ENCODE measurements around the gene MADD. TPM values are rescaled to one million over a fixed set of nuclear protein-coding genes. Genes with fewer than 3 reads are reported as not detected.
A peak's percentile ranks its signal among the peaks of the same experiment; 100 is the strongest.

Gene MADD
- total RNA-seq, 1 donor from 2014 or later = 40.9 TPM

GRCh38 chr11:47342036-47342803 lies 72.3 kb downstream of the MADD start:
- peak overlapping the region; percentile 97 for H3K27ac ChIP-seq (replicated peaks)
- peaks cover 98% of the 10 kb centered on the region for H3K4me1 ChIP-seq
- H3K27me3 ChIP-seq (ENCODE audit: low read depth) = no peaks in the 10 kb centered on the region
- intact Hi-C loops (cut with micrococcal nuclease) = no loop called here
- DNase-seq = no peak
- TF ChIP-seq CTCF (IDR thresholded peaks at IDR 0.05; ENCODE audit: borderline replicate concordance) = no peak
- no peaks in the 10 kb centered on the region for H3K9me3 ChIP-seq (replicated peaks)
- peak overlapping the region; percentile 77 for H3K4me3 ChIP-seq
- peaks cover 83% of the 10 kb centered on the region for H3K36me3 ChIP-seq

GRCh38 chr11:47342854-47343253 lies 72.9 kb downstream of the MADD start:
- Histone ChIP-seq H3K9me3 (replicated peaks) (no peaks in the 10 kb centered on the region), H3K4me3 (peak overlapping the region; percentile 77), H3K4me1 (peaks cover 99% of the 10 kb centered on the region), H3K36me3 (peaks cover 84% of the 10 kb centered on the region), H3K27me3 (ENCODE audit: low read depth) (no peaks in the 10 kb centered on the region), H3K27ac (replicated peaks) (peak overlapping the region; percentile 97)
- DNase-seq = no peak
- TF ChIP-seq CTCF (IDR thresholded peaks at IDR 0.05; ENCODE audit: borderline replicate concordance) = no peak
- intact Hi-C loops (cut with micrococcal nuclease) = no loop called here

- no peak for DNase-seq
- Histone ChIP-seq H3K27me3 (ENCODE audit: low read depth) (no peaks in the 10 kb centered on the region), H3K4me1 (peaks cover 84% of the 10 kb centered on the region), H3K4me3 (peak overlapping the region; percentile 77), H3K27ac (replicated peaks) (peak overlapping the region; percentile 97), H3K9me3 (replicated peaks) (no peaks in the 10 kb centered on the region), H3K36me3 (peaks cover 75% of the 10 kb centered on the region)
- no peak for TF ChIP-seq CTCF (IDR thresholded peaks at IDR 0.05; ENCODE audit: borderline replicate concordance)
- intact Hi-C loops (cut with micrococcal nuclease) = no loop called here
Observed at GRCh38 chr11:47345890-47346563, 76.1 kb downstream of the MADD start.

GRCh38 chr11:47347137-47347536 lies 77.2 kb downstream of the MADD start:
- H3K4me3 ChIP-seq = peak overlapping the region; percentile 77
- H3K27me3 ChIP-seq (ENCODE audit: low read depth) = no peaks in the 10 kb centered on the region
- intact Hi-C loops (cut with micrococcal nuclease) = no loop called here
- H3K27ac ChIP-seq (replicated peaks) = peak overlapping the region; percentile 97
- DNase-seq = no peak
- no peak for TF ChIP-seq CTCF (IDR thresholded peaks at IDR 0.05; ENCODE audit: borderline replicate concordance)
- H3K36me3 ChIP-seq = peaks cover 72% of the 10 kb centered on the region
- H3K9me3 ChIP-seq (replicated peaks) = no peaks in the 10 kb centered on the region
- peaks cover 77% of the 10 kb centered on the region for H3K4me1 ChIP-seq

- no peaks in the 10 kb centered on the region for H3K9me3 ChIP-seq (replicated peaks)
- H3K36me3 ChIP-seq = peaks cover 66% of the 10 kb centered on the region
- peak overlapping the region; percentile 97 for H3K27ac ChIP-seq (replicated peaks)
- intact Hi-C loops (cut with micrococcal nuclease) = no loop called here
- no peaks in the 10 kb centered on the region for H3K27me3 ChIP-seq (ENCODE audit: low read depth)
- TF ChIP-seq CTCF (IDR thresholded peaks at IDR 0.05; ENCODE audit: borderline replicate concordance) = no peak
- H3K4me3 ChIP-seq = peak overlapping the region; percentile 77
- H3K4me1 ChIP-seq = peaks cover 68% of the 10 kb centered on the region
- no peak for DNase-seq
Observed at GRCh38 chr11:47348131-47348802, 78.3 kb downstream of the MADD start.

Measured in left ventricle myocardium inferior (tissue), 1 donor.